Rectal smooth muscle tissue (tissue), 1 donor: ENCODE measurements around the gene GDF10.

Experiments used
- H3K27ac ChIP-seq: one replicate; pipeline ENCODE4 v1.7.0; 2013; ENCODE audit warnings: low read depth, low read length, inconsistent platforms
- H3K27me3 ChIP-seq: one replicate; pipeline ENCODE4 v1.7.0; 2013; ENCODE audit warnings: low read length; ENCODE audit not compliant: control insufficient read depth, insufficient read depth
- H3K36me3 ChIP-seq: one replicate; pipeline ENCODE4 v1.7.0; 2013; ENCODE audit warnings: low read length; ENCODE audit not compliant: control insufficient read depth, insufficient read depth
- H3K4me1 ChIP-seq: one replicate; pipeline ENCODE4 v1.7.0; 2013; ENCODE audit warnings: low read length; ENCODE audit not compliant: control insufficient read depth, insufficient read depth
- H3K4me3 ChIP-seq: one replicate; pipeline ENCODE4 v1.7.0; 2013; ENCODE audit warnings: low read length
- H3K9ac ChIP-seq: one replicate; pipeline ENCODE4 v1.7.0; 2013; ENCODE audit warnings: low read length

Gene GDF10, protein sequence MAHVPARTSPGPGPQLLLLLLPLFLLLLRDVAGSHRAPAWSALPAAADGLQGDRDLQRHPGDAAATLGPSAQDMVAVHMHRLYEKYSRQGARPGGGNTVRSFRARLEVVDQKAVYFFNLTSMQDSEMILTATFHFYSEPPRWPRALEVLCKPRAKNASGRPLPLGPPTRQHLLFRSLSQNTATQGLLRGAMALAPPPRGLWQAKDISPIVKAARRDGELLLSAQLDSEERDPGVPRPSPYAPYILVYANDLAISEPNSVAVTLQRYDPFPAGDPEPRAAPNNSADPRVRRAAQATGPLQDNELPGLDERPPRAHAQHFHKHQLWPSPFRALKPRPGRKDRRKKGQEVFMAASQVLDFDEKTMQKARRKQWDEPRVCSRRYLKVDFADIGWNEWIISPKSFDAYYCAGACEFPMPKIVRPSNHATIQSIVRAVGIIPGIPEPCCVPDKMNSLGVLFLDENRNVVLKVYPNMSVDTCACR

DNA sequence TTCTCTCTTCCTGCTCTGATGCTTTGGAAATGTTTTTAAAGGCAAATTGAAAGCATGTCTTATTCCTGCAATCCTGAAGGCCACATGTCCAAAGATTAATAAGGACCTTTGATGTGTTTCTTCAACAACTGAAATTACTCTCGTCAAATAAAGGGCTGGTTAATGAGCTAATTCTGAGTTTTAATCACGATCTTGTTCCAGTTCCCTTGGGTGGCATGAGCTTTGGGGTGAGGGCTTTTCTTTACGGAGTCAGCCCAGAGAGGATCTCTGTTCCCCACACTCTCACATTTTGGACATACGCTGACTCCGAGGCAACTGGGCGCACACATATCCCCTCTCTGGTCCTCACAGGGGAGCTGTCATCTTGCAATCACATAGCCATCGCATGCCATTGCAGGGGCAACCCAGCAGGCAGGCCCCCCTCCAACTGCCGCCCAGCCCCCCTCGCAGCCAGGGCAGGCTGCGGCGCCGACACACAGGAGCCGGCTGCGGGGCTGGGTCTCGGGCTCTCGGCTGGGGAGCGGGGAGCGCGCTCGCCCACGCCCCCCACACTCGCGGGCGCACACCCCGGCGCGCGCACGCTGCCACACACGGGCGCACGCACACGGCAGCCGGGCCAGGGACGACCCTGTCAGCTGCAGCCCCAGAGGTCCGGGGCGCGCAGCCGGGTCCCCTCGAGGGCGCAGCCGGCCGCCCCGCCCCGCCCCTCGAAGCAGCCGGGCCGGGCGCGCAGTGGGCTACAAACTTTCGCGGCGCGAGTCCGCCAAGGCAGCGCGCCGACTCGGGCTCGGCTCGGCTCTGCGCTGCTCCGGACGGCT lies at the start of gene GDF10:
GDF10 (plus strand) TSS at position 587 of the 818 bp plus-strand sequence. CDS start 455 bp downstream, outside the sequence.
- Histone ChIP-seq H3K4me3 (peak within 1 kb of the TSS; percentile 45), H3K27ac (no peak within 1 kb of the TSS)

DNA sequence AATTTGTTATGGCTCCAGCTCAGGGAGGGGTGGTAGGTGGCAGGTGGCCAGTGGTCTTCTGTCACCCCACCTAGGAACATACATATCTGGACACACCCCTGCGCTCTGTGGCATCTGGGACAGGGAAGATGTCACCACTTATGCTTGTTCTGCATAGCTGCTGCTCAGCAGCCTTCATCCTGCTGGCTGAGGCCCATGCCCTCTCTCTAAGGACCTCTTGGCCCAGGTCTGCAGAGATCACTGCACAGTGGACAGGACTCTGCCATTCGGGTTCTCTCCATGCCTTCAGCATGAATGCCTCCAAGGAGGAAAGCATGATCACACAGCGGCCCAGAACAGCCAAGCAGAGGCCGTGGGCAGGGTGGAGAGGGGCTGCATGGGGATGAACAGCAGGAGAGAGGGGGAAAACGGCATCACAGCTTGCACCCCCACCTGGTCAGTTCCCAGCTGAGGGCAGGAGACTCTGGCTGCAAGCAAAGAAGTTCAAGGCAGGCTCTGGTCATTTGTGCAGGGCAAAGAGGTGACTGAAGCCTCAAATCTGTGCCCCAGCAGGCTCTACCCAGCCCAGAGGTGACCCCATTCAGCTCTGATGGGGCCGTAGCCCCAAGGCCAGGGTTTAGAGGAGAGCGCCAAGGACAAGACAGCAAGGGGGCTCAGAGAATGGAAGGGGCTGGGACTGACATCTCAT lies 47.8 kb upstream of the GDF10 start:
- H3K27me3 ChIP-seq, result no peaks in the 10 kb centered on the region
- H3K9ac ChIP-seq, result no peak overlapping the region
- no peaks in the 10 kb centered on the region for H3K4me1 ChIP-seq
- H3K27ac ChIP-seq, result no peak overlapping the region
- no peaks in the 10 kb centered on the region for H3K36me3 ChIP-seq
- no peak overlapping the region for H3K4me3 ChIP-seq

More for the DNA sequence above, at the start of gene GDF10:
- H3K9ac ChIP-seq, result no peak within 1 kb of the TSS
- no peaks in the 10 kb centered on the region for H3K4me1 ChIP-seq
- H3K27me3 ChIP-seq, result peaks cover 10% of the 10 kb centered on the region
- H3K36me3 ChIP-seq, result no peaks in the 10 kb centered on the region

DNA sequence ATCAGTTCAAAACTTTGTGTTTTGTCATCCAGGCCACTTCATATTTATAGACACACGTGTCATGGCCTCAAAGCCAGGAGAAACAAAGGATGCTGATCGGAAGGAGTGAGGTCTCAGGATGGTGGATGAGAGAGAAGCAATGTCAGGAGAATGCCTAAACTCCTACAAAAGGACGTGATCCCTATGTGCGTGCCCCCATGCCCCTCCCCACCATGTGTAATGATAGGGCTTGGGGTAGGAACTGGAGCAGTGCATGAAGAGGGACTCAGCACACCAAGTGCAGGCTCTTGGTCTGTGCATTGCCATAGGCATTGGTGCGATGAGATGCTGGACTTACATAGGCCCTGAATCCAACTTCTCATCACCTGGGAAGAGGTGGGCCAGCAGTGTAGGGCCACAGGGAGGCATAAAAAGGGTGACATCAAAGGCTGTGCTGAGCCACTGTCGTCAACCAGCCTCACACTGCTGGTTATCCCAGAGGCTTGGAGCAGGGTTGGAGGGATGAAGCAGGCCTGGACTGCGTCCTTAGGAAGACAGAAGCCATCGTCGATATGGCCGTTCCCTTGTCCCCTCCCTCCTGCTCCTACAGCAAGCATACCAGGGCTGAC lies 46.9 kb upstream of the GDF10 start:
- Histone ChIP-seq H3K36me3 (no peaks in the 10 kb centered on the region), H3K4me1 (no peaks in the 10 kb centered on the region), H3K27ac (no peak overlapping the region), H3K4me3 (no peak overlapping the region), H3K27me3 (no peaks in the 10 kb centered on the region), H3K9ac (no peak overlapping the region)

DNA sequence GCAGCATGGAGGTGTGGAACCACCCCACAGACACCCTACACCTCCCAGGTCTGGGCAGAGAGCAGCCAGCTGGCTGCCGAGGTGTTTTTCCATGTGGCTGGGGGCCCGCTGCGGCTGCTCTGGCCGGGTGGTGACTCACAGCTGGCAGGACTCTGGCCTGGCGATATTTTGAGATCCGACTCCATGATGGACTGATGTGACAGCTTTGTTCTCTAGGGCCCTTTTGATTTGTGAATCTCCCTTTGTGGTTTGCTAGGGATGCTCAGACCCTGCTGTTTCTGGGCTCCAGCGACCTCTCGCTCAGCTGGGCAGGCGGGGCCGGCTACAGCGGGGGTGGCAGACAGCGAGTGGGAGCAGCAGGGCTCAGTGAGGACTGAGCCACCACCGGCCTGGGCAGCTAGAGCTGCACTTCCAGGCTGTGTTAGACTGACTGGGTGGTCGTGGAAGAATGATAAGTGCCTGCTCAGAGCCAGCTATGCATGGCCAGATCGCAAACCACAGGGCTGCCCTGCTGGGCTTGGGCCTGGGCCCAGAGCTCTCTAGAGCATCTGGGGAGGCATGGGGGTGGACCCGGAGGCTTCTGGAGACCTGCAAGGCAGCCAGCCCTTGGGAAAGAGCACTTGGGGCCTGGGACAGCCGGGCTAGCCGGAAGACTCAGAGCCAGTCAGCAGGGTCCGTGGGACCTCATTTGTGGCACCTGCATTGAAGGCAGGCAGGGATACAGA lies 46.2 kb upstream of the GDF10 start:
- no peaks in the 10 kb centered on the region for H3K27me3 ChIP-seq
- H3K27ac ChIP-seq, result no peak overlapping the region
- H3K4me1 ChIP-seq, result no peaks in the 10 kb centered on the region
- no peak overlapping the region for H3K4me3 ChIP-seq
- H3K36me3 ChIP-seq, result no peaks in the 10 kb centered on the region
- H3K9ac ChIP-seq, result no peak overlapping the region

DNA sequence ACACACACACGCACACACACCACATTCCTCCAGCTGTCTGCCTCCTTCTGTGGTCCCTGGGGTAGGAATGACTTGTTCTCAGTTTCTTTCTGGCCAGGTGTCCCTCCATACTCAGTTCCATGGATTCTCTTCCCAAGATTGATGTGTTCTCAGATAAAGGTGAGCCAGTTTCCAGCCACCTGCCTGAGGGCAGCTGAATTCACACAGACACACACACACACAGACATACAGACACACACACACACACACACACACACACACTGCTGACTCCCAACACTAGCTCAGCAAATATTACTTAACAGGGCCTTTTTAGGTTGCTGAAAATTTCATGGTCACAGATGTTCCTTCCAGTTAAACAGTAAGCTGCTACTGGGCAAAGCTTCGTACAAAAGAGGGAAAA lies 45.4 kb upstream of the GDF10 start:
- no peaks in the 10 kb centered on the region for H3K36me3 ChIP-seq
- no peak overlapping the region for H3K9ac ChIP-seq
- no peak overlapping the region for H3K27ac ChIP-seq
- H3K4me3 ChIP-seq, result no peak overlapping the region
- no peaks in the 10 kb centered on the region for H3K4me1 ChIP-seq
- H3K27me3 ChIP-seq, result no peaks in the 10 kb centered on the region

DNA sequence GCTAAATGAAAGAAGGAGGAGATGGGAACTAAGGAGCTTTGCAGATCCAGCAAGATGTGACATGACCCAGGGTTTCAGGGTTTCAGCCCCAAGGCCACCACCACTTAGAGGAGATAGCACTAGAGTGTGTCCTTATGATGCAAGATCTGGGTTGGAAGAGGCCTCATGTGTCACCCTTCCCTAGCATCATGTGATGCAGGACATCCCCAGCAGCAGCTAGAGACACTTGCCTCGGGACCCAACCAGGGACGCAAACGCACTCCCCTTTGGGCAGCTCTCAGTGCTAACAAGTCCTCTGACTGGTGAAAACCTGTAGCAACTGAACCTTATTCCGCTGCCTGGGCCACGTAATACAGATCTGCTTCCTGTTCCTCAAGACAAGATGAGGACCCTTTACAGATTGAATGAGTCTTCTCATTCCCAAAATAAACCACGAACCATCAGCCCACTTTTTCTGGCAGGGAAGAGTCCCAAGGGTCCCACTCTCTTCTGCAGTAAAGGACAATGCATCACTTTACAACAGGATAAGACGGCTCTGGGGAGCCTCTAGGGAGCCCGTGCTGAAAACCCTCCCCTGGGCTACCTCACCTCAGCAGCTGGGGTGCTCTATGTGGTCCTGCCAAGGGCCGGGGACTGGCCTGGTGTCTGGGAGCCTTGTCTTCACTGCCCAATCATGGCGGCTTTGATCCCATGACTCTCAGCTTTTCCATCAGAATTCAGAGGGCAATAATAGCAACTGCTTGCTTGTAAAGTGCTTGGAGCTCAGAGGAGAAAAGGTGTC lies 44.8 kb upstream of the GDF10 start:
- Histone ChIP-seq H3K27me3 (no peaks in the 10 kb centered on the region), H3K9ac (no peak overlapping the region), H3K4me1 (no peaks in the 10 kb centered on the region), H3K27ac (no peak overlapping the region), H3K4me3 (no peak overlapping the region), H3K36me3 (no peaks in the 10 kb centered on the region)

DNA sequence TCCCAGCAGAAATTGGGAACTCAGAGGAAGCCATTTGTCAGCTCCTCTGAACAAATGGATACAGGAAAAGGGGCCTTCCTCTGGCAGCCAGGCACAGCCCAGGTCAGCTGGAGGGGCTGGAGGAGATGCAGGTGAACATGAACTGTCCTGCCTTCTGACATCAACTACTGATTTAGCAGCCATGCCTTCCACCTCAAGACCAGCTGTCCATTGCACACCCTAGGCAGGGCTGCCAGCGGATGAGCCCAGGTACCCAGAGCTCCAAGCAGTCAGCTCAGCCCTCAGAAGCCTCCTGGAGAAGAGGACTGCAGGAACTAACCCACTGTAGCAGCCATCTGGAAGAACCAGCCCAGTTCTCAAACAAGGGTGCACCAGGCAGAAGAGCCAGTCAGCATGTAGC lies 44.1 kb upstream of the GDF10 start:
- H3K27ac ChIP-seq, result no peak overlapping the region
- H3K4me3 ChIP-seq, result no peak overlapping the region
- no peaks in the 10 kb centered on the region for H3K27me3 ChIP-seq
- H3K4me1 ChIP-seq, result no peaks in the 10 kb centered on the region
- H3K36me3 ChIP-seq, result no peaks in the 10 kb centered on the region
- H3K9ac ChIP-seq, result no peak overlapping the region

DNA sequence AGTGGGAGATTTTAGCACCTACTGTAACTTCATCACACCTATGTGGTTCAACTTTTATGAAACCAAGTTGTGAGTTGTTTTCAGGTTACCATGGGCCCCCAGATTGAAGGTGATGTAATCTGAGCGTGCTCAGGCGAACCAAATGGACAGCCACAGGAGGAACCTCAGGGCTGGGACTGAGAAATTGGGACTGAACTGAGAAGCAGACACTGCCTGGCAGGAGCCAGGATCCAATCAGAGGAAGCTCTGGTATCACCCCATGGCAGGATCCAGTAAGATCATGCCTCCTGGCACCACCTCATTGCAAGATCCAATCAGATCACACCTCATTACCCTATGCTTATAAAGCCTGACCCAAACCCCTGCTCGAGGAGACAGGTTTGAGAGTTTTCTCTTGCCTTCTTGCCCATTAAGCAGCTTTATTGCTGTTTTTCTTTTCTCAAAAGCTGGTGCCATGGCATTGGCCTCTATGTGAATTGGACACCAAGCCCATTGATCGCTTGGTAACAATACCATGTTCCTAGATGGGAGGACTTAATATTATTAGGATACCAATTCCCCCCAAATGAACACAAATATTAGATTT lies 43.2 kb upstream of the GDF10 start:
- Histone ChIP-seq H3K9ac (no peak overlapping the region), H3K4me3 (no peak overlapping the region), H3K36me3 (no peaks in the 10 kb centered on the region), H3K4me1 (no peaks in the 10 kb centered on the region), H3K27me3 (no peaks in the 10 kb centered on the region), H3K27ac (no peak overlapping the region)

DNA sequence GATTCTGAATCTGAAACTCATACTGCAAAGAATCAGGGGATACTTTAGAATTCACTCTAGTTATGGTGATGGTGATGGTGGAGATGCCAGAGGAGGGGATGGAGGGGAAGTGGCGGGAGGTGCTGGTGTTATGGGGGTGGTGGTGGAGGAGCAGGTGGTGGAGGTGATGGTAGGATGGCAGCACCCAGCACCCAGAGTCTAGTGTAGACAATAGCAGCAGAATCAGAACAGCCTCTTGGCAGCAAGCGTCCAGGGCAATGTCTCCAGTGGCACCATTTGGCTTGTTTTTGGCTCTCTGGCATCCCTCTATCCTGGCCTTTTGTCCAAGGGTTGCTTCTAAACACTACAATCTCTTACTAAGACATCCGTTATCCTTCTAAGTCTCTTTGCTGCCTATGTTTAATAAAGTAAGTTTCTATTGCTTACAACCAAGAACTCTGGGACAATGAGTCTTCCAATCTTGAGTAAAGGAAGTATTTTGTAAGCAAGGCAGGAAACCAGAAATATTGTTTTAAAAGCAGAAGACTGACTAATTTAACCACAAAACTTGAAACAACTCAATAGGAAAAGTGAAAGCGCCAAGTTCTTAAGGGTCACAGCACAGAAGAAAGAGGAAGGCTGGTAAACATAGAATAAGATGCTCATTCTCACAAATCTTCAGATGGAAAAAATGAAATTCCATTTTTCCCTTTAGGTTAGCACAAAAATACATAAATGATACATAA lies 42.4 kb upstream of the GDF10 start:
- Histone ChIP-seq H3K27ac (no peak overlapping the region), H3K36me3 (no peaks in the 10 kb centered on the region), H3K4me3 (no peak overlapping the region), H3K9ac (no peak overlapping the region), H3K27me3 (no peaks in the 10 kb centered on the region), H3K4me1 (no peaks in the 10 kb centered on the region)

DNA sequence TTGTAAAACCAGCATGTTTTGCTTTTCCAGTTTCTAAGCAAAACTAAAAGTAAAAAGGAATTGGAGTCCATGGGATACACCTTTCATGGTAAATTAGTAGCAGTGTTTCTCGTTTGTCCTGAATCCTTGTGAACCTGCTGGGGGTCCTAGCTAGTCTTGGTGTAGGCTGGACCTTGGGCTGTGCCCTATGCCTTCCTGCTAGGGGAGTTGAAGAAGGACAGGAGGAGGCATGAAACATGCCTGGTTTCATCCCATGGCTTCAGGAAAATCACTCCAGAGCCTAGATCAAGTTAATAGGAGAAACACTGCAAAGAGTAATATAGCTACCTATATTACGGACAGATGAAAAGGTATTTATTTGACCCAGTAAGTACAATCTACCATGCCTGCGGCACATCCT lies 41.1 kb upstream of the GDF10 start:
- H3K36me3 ChIP-seq, result no peaks in the 10 kb centered on the region
- no peak overlapping the region for H3K4me3 ChIP-seq
- no peak overlapping the region for H3K9ac ChIP-seq
- H3K27ac ChIP-seq, result no peak overlapping the region
- H3K4me1 ChIP-seq, result no peaks in the 10 kb centered on the region
- no peaks in the 10 kb centered on the region for H3K27me3 ChIP-seq
